ENCODE results near the gene HADHB. TPM values are rescaled to one million over a fixed set of nuclear protein-coding genes. Genes with fewer than 3 reads are reported as not detected.

The HADHB gene
- total and polyA plus RNA-seq, 2 of the 13 experiments (the other 11 are each of a cell fraction or from before 2014, with no cell fraction given) = 112 to 238 TPM

GRCh38 chr2:26196683-26197418 is 47.9 kb upstream of the HADHB start:
- WGBS (ENCODE audit: low lambda C conversion rate) = 98% methylated on average over 9 of the region's 9 CpGs
- Histone ChIP-seq H3K27me3 (ENCODE audit: control insufficient read depth in 1 of 2, insufficient read depth in 2 of 2, low read length in 2 of 2) (no peaks in the 10 kb centered on the region), H4K20me1 (ENCODE audit: insufficient read depth, low read length) (no peaks in the 10 kb centered on the region), H3K4me1 (ENCODE audit: insufficient read depth, low read length) (no peaks in the 10 kb centered on the region), H3K27ac (ENCODE audit: extremely low read length, insufficient read depth, low read length) (no peak overlapping the region), H3K9me3 (ENCODE audit: low read length) (no peaks in the 10 kb centered on the region), H3K9ac (ENCODE audit: insufficient read depth, low read depth, low read length) (no peak overlapping the region), H3K79me2 (ENCODE audit: insufficient read depth, low read length) (no peaks in the 10 kb centered on the region), H3K4me2 (ENCODE audit: low read depth, low read length) (no peak overlapping the region), H2AFZ (ENCODE audit: low read length) (no peak overlapping the region), H3K36me3 (replicated peaks in 1 of 2; ENCODE audit: control insufficient read depth in 1 of 2, insufficient read depth in 2 of 2, low read length in 2 of 2) (peaks cover 36 to 87% of the 10 kb centered on the region in 2 experiments), H3K4me3 (replicated peaks in 1 of 3; ENCODE audit: insufficient read depth in 1 of 3, low read depth in 2 of 3, low read length in 3 of 3) (no peak overlapping the region)
- ChIA-PET POLR2A (no interaction called here), CTCF (ENCODE audit: low intra/inter-chr PET ratio, low total read pairs) (no interaction called here)
- in situ Hi-C loops (cut with HindIII; ENCODE audit: extremely low pct_ligation_motif_present, low pct_unique_long_range_greater_than_20kb) (no loop called here), intact Hi-C loops (cut with micrococcal nuclease; ENCODE audit: unreplicated experiment) (no loop called here)
- BruUV-seq (replicated peaks) = no TSS peak
- FAIRE-seq (no peak), DNase-seq (ENCODE audit: low spot score) (no peak), ATAC-seq (no peak)
- TF ChIP-seq ZNF44 (CRISPR knock-in tag; IDR thresholded peaks at IDR 0.05) (no peak), ADNP (CRISPR knock-in tag; IDR thresholded peaks at IDR 0.05) (no peak), THYN1 (CRISPR knock-in tag; IDR thresholded peaks at IDR 0.05; ENCODE audit: borderline replicate concordance, low read depth) (no peak), SMAD3 (CRISPR knock-in tag; IDR thresholded peaks at IDR 0.05) (no peak), SRSF9 (IDR thresholded peaks at IDR 0.05; ENCODE audit: borderline replicate concordance, insufficient read depth, low read depth, low read length, poor library complexity, severe bottlenecking) (no peak), ETV6 (CRISPR knock-in tag; conservative IDR thresholded peaks at IDR 0.05) (no peak), THAP9 (CRISPR knock-in tag; IDR thresholded peaks at IDR 0.05; ENCODE audit: borderline replicate concordance) (no peak), ZNF687 (CRISPR knock-in tag; IDR thresholded peaks at IDR 0.05) (no peak), MAFK (conservative IDR thresholded peaks at IDR 0.05 in 1 of 2, IDR thresholded peaks at IDR 0.05 in 1 of 2; ENCODE audit: low read length in 2 of 2) (no peak), ZFP91 (CRISPR knock-in tag; IDR thresholded peaks at IDR 0.05; ENCODE audit: borderline replicate concordance) (no peak), RBFOX2 (IDR thresholded peaks at IDR 0.05; ENCODE audit: low read depth, low read length) (no peak), ZMYM4 (CRISPR knock-in tag; IDR thresholded peaks at IDR 0.05) (no peak), HES4 (CRISPR knock-in tag; IDR thresholded peaks at IDR 0.05; ENCODE audit: borderline replicate concordance) (no peak)
- TF ChIP-seq, protein P1, sequence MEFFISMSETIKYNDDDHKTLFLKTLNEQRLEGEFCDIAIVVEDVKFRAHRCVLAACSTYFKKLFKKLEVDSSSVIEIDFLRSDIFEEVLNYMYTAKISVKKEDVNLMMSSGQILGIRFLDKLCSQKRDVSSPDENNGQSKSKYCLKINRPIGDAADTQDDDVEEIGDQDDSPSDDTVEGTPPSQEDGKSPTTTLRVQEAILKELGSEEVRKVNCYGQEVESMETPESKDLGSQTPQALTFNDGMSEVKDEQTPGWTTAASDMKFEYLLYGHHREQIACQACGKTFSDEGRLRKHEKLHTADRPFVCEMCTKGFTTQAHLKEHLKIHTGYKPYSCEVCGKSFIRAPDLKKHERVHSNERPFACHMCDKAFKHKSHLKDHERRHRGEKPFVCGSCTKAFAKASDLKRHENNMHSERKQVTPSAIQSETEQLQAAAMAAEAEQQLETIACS (CRISPR knock-in tag; IDR thresholded peaks at IDR 0.05) = no peak
